Lower leg skin (tissue), 3 donors: Measurements from ENCODE around the gene EML4.

ENCODE experiments used
- POLR2A ChIP-seq, 2 donors: fragments of 450-650 bp; IDR thresholded peaks; one replicate each; pipeline ENCODE4 v1.6.1; 2016 to 2017; ENCODE audit warnings: antibody characterized with exemption in 2 of 2, mild to moderate bottlenecking in 1 of 2, moderate library complexity in 1 of 2
- TF ChIP-seq, protein P1 (sequence below), 3 donors: fragments of 450-650 bp; IDR thresholded peaks; one replicate each; pipeline ENCODE4 v1.5.1; 2016; ENCODE audit warnings: antibody characterized with exemption in 3 of 3, mild to moderate bottlenecking in 3 of 3, moderate library complexity in 2 of 3

DNA sequence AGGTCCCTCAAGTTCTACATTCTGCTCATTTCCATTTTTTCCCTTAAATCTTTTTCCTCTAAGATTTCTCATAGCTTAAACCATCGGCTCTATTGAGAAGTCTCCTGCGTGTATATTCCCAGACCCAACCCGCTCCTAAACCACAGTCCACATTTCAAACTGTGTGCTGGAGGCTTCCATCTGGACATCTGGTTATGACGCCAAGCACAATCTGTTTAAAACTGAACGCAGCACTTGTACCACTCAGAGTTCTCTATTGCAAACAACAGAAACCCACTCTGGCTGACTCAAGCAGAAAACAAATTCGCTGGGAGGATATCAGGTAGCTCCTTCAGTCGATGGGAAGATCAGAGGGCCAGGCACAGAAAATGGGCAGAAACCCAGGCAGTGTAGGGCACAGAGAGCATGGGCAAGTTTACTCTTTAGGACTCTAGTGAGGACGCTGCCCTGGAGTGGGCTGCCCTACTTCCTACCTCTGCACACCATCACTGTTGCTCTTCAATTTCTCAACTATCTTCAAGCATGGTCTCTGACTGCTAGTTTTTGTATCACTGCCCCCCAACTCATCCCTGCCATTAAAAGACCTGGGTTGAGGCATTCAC lies 5.6 kb upstream of the EML4 start:
- TF ChIP-seq, protein P1, sequence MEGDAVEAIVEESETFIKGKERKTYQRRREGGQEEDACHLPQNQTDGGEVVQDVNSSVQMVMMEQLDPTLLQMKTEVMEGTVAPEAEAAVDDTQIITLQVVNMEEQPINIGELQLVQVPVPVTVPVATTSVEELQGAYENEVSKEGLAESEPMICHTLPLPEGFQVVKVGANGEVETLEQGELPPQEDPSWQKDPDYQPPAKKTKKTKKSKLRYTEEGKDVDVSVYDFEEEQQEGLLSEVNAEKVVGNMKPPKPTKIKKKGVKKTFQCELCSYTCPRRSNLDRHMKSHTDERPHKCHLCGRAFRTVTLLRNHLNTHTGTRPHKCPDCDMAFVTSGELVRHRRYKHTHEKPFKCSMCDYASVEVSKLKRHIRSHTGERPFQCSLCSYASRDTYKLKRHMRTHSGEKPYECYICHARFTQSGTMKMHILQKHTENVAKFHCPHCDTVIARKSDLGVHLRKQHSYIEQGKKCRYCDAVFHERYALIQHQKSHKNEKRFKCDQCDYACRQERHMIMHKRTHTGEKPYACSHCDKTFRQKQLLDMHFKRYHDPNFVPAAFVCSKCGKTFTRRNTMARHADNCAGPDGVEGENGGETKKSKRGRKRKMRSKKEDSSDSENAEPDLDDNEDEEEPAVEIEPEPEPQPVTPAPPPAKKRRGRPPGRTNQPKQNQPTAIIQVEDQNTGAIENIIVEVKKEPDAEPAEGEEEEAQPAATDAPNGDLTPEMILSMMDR (IDR thresholded peaks at IDR 0.05): no peak
- TF ChIP-seq POLR2A (IDR thresholded peaks at IDR 0.05): no peak
